Skeletal muscle satellite cell (primary cell): ENCODE measurements around the gene KRT14.
A peak's percentile ranks its signal among the peaks of the same experiment; 100 is the strongest.
"Not testable (repeated sequence)": the region's sequence is repeated elsewhere in the genome, so short reads cannot be mapped to it uniquely, and the experiment has no call there.

Experiments used
- H3K27me3 ChIP-seq: 2 replicates; pipeline ENCODE4 v1.7.0; 2013; ENCODE audit warnings: low read length; ENCODE audit not compliant: control insufficient read depth, insufficient read depth
- H3K36me3 ChIP-seq: 2 replicates; pipeline ENCODE4 v1.7.0; 2013; ENCODE audit warnings: mild to moderate bottlenecking, control low read depth, low read length; ENCODE audit not compliant: insufficient read depth
- H3K4me1 ChIP-seq: 2 replicates; pipeline ENCODE4 v1.7.0; 2013; ENCODE audit warnings: low read length; ENCODE audit not compliant: control insufficient read depth, insufficient read depth
- H3K4me2 ChIP-seq: 2 replicates; pipeline ENCODE4 v1.7.0; 2013; ENCODE audit warnings: mild to moderate bottlenecking, low read length
- H3K4me3 ChIP-seq: 2 replicates; pipeline ENCODE4 v1.7.0; 2013; ENCODE audit warnings: low read length
- H3K9ac ChIP-seq: 2 replicates; pipeline ENCODE4 v1.7.0; 2013; ENCODE audit warnings: mild to moderate bottlenecking, low read depth, low read length, moderate library complexity
- H3K9me3 ChIP-seq: replicated peaks from 2 replicates; pipeline ENCODE4 v1.7.0; 2013; ENCODE audit warnings: mild to moderate bottlenecking, control low read depth, low read length

Gene KRT14

DNA sequence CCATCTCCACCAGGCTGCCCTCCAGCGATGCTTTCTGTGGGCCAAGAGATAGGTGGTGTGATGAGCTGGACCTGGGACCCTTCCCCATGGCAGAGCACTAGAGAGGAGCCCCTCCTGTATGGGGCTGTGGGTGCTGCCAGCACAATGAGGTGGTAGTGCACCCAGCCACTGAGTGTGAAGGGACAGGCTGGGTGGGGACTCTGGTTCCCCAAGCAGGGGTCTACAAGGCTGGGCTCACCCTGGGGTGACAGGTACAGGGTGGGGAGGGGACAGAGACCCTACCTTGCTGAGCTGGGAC, 41.3 kb upstream of the KRT14 start:
- not testable (repeated sequence) for H3K4me3 ChIP-seq, H3K36me3 ChIP-seq, H3K9me3 ChIP-seq, H3K4me2 ChIP-seq, H3K9ac ChIP-seq, H3K27me3 ChIP-seq, H3K4me1 ChIP-seq

- Histone ChIP-seq H3K9ac (no peak overlapping the region), H3K4me2 (no peak overlapping the region), H3K4me3 (no peak overlapping the region), H3K9me3 (no peaks in the 10 kb centered on the region), H3K27me3 (peaks cover 7% of the 10 kb centered on the region), H3K36me3 (no peaks in the 10 kb centered on the region), H3K4me1 (no peaks in the 10 kb centered on the region)
Measured at GRCh38 chr17:41627316-41628072, 40.8 kb upstream of the KRT14 start.

DNA sequence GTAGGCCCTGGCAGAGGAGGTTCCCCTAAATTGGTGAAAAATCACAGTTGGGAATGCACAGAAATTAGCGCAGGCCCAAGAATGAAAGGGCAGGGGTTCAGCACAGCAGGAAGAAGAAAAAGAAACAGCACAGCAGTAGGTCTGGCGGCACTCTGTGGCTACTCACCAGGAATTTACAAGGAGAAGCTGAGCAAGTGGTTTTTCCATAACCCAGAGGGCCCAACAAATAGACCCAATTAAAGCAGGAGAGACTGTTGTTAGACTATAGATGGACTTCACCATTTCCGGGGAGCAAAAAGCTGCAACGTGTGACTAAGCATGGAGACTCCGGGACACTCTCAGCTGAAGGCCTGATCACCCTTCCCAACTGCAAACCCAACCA, 40.2 kb upstream of the KRT14 start:
- H3K4me2 ChIP-seq, H3K4me1 ChIP-seq, H3K27me3 ChIP-seq, H3K4me3 ChIP-seq, H3K36me3 ChIP-seq, H3K9ac ChIP-seq, H3K9me3 ChIP-seq: not testable (repeated sequence)

GRCh38 chr17:41626028-41626913, 39.6 kb upstream of the KRT14 start:
- H3K9me3 ChIP-seq, H3K4me3 ChIP-seq, H3K4me1 ChIP-seq, H3K4me2 ChIP-seq, H3K36me3 ChIP-seq, H3K9ac ChIP-seq, H3K27me3 ChIP-seq: not testable (repeated sequence)

GRCh38 chr17:41625602-41626001, 38.9 kb upstream of the KRT14 start:
- peaks cover 7% of the 10 kb centered on the region for H3K27me3 ChIP-seq
- H3K9ac ChIP-seq = no peak overlapping the region
- H3K4me3 ChIP-seq = no peak overlapping the region
- peaks cover 9% of the 10 kb centered on the region for H3K4me1 ChIP-seq
- H3K9me3 ChIP-seq = no peaks in the 10 kb centered on the region
- no peaks in the 10 kb centered on the region for H3K36me3 ChIP-seq
- no peak overlapping the region for H3K4me2 ChIP-seq

GRCh38 chr17:41624208-41625101, 37.8 kb upstream of the KRT14 start, which contains the start of gene KRT17:
Gene KRT17, minus strand, starts transcription at chr17:41624575. Its CDS starts 66 bp downstream, at chr17:41624509.
- Histone ChIP-seq H3K4me3 (no peak within 1 kb of the TSS), H3K9ac (no peak within 1 kb of the TSS), H3K36me3 (no peaks in the 10 kb centered on the region), H3K4me2 (no peak within 1 kb of the TSS), H3K4me1 (peaks cover 9% of the 10 kb centered on the region), H3K9me3 (no peaks in the 10 kb centered on the region), H3K27me3 (peaks cover 7% of the 10 kb centered on the region)

DNA sequence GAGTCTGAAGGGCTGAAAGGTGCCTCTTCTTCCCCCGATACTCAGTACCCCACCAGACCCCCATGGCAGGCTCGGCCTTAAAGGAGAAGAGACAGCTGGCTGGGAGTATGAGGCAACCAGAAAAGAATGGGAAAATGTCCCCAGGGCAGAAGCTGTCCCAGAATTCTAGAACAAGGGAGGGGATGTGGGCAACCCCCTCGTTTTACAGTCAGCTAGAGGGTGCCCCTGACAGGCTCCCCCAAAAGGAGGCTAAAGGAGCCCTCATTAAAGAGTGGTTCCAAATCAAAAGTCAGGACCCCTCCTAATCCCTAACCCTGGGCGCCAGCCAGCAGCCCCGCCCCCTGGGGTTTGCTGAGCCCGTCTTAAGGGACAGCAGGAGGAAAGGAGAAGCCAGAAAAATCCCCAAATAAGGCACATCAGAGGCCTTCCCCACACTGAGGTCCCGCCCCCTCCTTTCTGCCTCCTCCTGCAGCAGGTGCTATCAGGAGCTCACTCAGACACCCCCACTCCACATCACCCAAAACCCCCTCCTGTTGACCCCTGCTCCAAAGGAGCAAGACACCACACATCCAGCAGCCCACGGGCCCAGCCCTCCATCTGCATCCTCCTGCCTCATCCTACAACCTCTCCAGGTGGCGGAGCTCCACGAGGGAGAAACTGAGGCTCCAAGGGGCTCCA, 36.6 kb upstream of the KRT14 start:
- not testable (repeated sequence) for H3K4me2 ChIP-seq, H3K4me1 ChIP-seq, H3K9ac ChIP-seq, H3K36me3 ChIP-seq, H3K4me3 ChIP-seq, H3K27me3 ChIP-seq, H3K9me3 ChIP-seq

GRCh38 chr17:41622340-41623183, 35.9 kb upstream of the KRT14 start:
- H3K27me3 ChIP-seq, H3K9ac ChIP-seq, H3K4me2 ChIP-seq, H3K9me3 ChIP-seq, H3K4me1 ChIP-seq, H3K4me3 ChIP-seq, H3K36me3 ChIP-seq: not testable (repeated sequence)

GRCh38 chr17:41621916-41622315, 35.2 kb upstream of the KRT14 start:
- Histone ChIP-seq H3K9ac (no peak overlapping the region), H3K4me1 (peaks cover 9% of the 10 kb centered on the region), H3K4me2 (no peak overlapping the region), H3K27me3 (peaks cover 15% of the 10 kb centered on the region), H3K4me3 (no peak overlapping the region), H3K36me3 (no peaks in the 10 kb centered on the region), H3K9me3 (no peaks in the 10 kb centered on the region)

GRCh38 chr17:41621435-41621817, 34.7 kb upstream of the KRT14 start:
- not testable (repeated sequence) for H3K9me3 ChIP-seq, H3K9ac ChIP-seq, H3K4me1 ChIP-seq, H3K4me3 ChIP-seq, H3K36me3 ChIP-seq
- Histone ChIP-seq H3K27me3 (peaks cover 15% of the 10 kb centered on the region), H3K4me2 (peak overlapping the region; percentile 60)
